ENCODE measurements around the gene NPAS2.

The NPAS2 gene

DNA sequence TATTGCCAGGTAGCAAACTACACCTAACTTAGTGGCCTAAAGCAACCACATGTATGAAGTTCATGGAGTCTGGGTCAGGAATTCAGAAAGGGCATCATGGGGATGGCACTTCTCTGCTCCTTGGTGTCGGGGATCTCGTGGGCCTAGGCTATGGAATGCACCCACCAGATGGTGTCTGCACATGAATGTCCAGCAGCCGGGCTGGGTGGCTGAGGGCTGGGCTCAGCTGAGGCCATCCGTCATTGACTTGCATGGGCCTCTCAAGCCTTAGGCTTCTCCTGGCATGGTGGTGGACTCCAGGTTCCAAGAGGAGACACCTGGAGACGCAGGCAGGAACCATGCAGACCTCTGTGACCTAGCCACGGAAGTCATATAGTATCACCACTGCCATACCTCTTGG lies 156.1 kb downstream of the NPAS2 start:
- no peak for DNase-seq

DNA sequence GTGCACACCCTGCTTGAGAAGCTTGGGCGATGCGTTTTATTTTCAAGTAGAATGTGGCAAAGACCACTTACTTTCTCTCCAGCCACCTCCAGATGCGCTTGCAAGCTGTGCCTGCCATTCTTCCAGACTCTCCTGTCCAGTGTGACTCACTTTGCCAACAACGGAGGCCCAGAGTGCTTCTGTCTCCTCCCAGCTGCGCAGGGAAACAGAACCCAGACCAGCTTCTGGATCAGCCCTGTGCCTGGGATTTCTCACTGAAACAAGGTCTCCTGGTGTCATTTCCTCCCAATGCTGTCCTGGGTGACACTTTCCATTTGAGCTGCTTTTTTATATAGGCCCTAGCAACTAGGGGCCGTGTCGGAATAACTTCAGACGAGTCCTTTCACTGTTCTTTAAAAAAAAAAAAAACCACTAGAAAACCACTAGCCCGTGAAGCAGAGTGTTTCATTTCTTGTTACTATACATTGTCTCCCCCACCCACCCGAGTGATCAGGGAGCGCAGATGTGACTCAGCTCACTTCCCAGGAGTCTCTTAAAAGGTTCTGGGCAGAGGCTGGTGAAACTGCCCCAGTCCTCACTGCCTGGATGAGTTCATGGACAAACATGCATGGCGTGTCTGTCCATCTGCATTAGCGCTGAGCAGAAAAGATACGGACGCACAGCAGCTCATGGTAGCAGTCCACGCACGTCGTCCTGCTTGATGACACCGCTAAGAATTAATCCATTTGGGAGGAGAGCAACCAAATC lies 156.9 kb downstream of the NPAS2 start:
- no peak for DNase-seq

DNA sequence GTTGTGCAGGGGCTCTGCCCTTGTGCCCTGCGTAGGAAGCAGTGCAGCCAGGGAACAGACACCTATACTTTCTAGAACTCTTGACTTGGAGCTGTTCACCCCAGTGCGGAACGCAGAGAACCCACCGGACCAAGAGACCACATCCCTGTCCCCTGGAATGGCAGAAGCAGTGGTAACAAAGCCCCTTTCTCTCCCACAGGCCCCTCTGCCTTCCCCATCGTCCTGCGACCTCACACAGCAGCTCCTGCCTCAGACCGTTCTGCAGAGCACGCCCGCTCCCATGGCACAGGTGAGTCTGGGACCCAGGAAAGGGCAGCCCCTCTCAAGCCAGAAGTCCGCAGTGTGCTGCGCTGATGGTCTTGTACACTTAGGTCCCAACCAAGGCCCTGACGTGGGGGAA lies 157.6 kb downstream of the NPAS2 start:
- DNase-seq = no peak

DNA sequence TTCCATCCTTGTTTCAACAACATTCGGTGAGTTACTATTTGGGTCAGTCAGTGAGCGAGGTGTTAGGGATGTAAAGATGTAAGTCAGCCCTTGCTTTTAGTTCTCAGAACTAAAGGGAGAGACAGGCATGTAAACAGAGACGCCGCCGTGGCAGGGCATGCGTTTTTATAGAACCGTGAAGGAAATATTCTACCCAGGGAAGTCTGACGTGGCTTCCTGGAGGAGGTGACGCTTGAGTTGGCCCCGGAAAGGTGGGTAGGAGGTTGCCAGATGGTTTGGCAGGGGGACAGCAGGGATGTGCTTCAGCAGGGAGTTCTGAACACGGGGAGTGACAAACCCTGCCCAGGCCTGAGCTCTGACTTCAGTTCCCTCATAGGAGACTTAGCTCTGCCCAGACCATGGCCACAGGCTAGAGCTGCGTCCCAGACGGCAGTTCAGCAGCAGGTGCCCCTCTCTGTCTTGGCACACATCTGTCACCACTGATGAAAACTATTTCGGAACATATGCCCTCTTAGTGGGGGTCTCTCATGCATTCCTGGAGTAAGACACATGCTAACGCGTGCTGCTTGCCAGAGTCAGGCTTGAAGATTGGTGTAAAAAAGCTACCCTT lies 158.7 kb downstream of the NPAS2 start:
- no peak for DNase-seq

DNA sequence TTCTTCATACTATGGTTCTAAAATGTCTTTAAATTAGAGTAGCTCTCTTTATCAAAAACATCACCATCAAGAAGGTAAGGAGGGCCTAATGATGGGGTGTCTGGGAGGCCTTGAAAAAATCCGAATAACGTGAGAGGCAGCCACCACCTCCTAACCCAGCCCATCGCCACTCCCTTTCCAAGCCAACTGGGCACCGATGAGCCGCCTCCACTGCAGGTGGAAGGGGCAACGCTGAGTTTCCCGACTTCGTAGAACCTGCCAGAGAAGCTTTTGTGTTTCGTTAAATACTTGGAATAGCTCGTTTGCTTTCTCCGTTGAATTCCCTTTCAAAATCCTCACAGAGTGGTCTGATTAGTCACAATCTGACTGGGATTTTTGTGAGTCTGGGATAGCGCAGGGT lies 160.1 kb downstream of the NPAS2 start:
- no peak for DNase-seq

DNA sequence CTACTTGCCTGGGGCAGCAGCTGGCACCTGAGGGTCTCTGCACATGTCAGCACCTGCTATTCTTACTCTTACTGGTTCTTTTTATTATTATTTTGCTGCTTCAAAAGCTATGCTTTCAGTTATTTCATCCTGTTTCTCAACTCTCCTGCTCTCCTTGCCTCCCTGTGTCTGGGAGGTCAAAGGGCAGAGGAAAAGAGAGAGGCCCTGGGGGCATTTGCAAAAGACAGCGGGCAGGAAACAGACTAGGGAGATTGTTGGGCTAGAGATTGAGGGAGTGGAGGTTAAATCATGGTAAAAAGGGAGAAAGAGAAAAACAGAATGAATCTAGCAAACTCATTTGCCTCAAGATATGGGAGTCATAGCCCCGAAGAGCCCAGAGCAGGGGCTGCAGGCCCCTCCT lies 161.1 kb downstream of the NPAS2 start:
- no peak for DNase-seq

DNA sequence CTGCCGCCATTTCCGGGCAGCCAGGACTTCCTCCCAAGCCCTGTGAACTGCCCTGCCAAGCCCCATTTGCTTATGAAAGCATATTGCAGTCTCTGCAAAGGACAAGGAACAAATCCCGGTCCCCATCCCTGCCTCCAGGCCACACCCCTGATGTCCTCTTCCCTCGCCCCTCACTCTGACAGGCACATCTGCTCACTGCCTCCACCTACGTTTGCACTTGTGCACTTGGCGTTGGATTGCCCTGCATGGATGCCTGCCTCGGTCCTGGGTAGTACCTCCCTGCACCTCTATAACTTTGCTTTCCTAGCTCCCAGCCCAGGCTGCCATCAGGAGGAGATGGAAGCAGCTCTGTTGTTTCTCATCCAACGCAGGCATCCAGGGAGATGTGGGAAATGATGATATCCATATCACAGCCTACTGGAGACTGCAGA lies 162.5 kb downstream of the NPAS2 start:
- no peak for DNase-seq

DNA sequence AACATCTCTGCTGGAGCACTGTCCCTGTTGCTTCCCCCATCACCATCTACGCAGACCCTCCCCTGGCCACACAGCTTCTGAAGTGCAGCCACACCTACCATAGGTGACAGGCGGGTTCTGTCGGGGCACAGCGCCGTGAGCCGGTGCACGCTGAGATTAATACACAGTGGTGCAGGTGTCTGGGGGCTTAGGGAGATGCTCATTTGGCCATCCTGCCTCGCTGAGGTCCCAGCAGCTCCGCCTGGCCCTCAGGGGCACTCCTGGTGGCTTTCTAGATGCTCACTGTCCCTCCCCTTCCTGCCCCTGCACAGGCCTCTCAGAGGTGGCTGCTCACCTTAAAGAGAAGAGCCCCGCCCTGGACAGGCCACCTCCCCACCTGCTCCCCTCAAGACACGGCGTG lies 163.3 kb downstream of the NPAS2 start:
- DNase-seq = no peak

DNA sequence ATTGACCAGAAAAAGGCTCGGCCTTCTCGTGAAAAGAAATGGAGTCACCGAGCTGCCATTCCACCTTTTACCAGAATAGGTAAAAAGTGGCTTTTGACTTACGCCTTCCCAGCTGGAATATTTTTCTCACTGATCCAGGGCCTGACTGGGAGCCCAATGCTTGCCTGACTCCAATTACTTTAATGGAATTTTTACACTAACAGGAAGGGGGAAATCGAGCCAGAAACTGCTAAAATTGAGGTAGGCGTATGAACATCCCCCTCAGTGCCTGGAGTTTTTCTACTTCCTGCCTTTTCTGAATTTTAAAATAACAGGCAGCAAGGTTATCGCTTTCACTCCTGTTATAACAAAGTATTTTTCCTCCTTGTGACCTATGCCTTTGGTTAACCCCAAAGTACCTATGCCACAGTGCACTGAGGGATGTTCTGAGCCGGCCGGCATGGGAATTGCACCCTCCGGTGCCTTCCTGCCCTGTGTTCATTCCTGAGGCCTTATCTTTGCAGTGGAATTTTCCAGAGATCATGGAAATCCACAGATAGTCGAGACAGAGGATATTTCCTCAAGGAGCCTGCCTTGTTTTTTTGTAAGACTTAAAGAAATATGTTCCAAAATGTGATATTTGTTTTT lies 163.9 kb downstream of the NPAS2 start:
- DNase-seq = no peak

DNA sequence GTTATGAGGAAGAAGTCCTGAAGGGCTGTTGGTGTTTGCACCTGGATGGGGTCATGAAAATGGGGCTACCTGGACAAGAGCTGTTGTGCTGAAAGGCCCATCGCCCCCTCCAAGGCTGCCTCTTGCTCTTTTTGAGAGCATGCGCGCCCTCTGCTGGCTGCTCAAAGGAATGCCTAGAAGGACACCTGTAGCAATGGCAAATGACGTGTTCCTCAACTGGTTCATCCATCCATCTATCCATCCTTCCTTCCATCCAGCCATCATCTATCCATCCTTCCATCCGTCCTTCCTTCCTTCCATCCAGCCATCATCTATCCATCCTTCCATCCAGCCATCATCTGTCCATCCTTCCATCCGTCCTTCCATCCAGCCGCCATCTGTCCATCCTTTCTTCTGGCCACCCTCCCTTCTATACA lies 165.0 kb downstream of the NPAS2 start:
- peak; percentile 53 for DNase-seq

DNA sequence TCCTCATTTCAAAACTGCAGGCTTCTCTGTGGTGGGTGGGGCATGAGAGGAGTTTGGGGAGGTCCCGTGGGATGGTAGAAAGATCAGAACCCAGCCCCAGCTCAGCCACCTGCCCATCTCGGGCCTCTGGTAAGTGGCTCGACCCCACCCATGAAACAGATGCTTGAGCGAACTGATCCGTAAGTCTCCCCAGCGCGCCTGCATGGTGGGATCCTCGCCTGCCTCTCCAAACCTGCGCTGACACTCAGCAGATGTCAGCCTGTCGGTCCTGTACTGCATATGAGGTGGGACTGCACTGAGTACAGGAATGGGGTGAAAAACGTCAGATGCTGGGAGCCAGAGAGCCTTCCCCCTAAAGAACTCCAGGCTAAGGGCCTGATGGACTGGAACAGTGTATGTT lies 166.2 kb downstream of the NPAS2 start:
- no peak for DNase-seq

DNA sequence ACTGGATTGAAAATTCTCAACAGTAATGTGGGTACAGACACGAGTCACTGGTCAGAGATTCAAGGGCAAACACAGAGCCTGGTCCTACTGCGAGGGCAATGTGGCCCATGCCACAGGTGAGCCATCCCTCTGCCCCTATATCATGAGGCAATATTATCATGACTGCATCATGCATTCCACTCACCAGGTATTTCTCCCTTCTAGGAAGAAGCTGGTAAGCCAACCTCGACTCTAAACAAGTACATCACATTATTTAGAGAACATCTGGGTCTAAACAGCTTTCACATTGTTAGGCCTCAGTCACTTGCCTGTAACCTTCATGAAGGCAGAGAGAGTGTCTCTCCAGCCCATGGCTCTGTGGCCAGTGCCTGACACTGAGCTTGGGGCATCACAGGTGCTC lies 167.6 kb downstream of the NPAS2 start:
- DNase-seq = no peak

DNA sequence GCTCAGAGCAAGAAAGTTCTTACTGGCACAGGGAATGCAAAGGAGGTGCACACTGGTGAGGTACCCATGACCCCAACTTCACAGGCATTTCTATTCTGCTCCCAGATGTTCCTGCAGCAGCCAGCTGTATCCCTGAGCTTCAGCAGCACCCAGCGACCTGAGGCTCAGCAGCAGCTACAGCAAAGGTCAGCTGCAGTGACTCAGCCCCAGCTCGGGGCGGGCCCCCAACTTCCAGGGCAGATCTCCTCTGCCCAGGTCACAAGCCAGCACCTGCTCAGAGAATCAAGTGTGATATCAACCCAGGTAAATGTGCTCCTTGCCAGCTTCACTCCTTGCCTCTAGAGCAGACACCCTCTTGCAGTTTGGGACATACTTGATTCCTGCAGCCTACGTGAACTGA lies 168.0 kb downstream of the NPAS2 start:
- no peak for DNase-seq

DNA sequence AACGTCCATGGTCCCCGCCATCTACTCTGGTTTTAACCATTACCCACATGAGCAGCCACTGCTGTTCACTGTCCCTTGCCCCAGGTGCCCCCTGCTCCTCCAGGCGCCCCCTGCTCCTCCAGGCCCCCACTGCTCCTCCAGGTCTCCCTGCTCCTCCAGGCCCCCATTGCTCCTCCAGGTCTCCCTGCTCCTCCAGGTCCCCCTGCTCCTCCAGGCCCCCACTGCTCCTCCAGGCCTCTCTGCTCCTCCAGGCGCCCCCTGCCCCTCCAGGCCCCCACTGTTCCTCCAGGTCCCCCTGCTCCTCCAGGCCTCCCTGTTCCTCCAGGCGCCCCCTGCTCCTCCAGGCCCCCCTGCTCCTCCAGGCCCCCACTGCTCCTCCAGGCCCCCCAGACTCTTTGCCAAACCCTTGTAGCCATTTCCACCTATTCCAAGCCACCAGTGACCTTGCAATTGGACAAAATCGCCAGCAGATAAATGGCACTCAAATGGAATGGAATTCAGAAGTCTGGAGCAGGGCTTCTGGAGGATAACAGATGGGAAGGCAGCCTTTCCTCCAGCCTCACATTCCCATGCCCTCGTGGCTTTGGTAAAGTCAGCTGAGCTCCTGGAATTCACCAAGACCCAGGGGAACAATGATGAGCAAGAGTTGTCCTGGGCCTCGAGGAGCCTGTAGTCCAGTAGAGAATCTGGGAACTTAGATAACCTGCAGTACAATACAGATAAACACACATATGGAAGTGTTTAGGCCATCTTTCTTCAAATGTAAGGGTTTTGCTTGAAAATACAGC lies 168.9 kb downstream of the NPAS2 start:
- DNase-seq = no peak

DNA sequence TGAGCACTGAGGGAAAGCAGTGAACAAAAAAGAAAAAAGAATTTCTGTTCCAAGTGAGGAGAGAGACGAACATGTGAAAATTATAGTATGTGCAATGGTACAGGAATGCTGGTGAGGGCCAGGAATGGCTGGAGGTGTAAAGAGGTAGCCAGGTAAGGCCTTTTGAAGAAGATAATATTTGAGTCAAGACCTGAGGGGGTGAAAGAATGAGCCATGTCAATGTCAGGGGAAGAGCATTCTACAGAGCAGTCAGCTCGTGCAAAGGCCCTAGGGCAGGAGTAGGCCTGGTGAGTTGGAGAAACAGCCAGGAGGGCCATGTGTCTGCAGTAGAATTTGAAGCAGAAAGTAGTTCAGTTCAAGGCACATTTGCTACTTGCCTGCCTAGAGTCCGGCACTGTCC lies 169.7 kb downstream of the NPAS2 start:
- no peak for DNase-seq

DNA sequence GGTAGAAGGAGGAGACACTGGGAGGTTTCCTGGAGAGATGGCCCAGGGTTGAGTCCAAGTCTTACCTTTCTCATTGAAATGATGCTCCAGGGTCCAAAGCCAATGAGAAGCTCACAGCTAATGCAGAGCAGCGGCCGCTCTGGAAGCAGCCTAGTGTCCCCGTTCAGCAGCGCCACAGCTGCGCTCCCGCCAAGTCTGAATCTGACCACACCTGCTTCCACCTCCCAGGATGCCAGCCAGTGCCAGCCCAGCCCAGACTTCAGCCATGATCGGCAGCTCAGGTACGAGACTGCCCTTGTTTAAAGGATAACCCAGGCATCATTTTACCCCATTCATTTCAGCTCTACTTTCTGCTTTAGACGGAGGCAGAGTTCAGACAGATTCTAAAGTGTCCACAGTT lies 170.2 kb downstream of the NPAS2 start:
- no peak for DNase-seq

DNA sequence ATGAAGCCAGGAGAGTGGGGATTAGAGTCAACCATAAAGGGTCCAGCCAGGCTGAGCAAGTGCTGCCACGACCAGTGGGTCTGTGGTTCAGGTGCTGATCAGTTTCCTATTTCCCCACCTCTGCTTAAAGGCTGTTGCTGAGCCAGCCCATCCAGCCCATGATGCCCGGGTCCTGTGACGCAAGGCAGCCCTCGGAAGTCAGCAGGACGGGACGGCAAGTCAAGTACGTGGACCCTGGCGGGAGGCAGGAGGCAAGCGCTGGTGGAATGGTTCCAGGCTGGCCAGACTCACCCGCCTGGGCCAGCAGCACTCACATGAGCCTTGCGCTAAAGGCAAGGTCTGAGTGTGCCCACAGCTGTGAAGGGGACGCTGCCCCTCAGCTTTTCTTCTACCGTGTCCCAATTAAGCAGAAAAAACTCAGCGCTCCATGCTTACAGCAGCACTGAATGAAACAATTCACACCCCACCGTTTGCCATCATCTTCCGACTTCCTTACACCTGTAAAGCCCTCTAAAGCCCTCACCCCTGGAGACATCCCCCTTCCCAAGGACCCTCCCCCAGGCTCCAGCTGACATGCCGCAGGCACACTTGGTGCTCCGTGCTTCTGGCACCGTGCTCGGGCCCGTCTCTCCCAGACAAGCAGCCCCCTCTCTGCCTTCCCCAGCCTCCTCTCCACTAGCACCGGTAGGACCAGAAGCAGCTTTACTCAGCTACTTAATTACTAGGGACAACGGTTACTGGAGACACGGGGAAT lies 170.9 kb downstream of the NPAS2 start:
- DNase-seq = no peak

DNA sequence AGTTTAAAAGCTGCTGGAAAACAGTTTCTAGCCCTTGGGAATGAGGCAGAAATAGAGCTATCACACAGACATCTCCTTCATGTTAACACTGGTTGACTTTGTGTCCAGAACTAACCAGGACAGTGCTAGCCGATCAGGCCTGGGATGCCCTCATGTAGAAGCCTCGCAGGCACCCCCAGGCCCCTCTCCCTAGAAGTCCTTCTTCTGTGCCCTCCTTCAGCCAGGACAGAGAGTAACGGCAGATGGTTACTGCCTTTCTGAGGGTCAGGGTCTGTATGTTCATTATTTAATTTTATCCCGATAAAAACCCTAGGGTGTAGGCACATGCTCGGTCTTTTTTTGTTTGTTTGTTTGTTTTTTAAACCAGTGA lies 171.4 kb downstream of the NPAS2 start:
- DNase-seq = no peak

DNA sequence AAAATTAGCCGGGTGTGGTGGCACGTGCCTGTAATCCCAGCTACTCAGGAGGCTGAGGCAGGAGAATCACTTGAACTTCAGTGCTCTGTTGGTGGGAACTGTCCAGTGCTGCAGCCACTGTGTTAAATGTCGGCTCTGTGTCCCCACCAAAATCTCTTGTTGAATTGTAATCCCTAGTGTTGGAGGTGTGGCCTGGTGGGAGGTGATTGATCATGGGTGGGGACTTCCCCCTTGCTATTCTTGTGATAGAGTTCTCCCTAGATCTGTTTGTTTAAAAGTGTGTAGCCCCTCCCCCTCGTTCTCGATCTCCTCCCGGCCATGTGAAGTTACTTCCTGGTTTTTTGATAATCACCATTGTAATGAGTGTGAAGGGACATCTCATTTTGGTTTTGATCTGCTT lies 172.3 kb downstream of the NPAS2 start:
- DNase-seq = no peak

DNA sequence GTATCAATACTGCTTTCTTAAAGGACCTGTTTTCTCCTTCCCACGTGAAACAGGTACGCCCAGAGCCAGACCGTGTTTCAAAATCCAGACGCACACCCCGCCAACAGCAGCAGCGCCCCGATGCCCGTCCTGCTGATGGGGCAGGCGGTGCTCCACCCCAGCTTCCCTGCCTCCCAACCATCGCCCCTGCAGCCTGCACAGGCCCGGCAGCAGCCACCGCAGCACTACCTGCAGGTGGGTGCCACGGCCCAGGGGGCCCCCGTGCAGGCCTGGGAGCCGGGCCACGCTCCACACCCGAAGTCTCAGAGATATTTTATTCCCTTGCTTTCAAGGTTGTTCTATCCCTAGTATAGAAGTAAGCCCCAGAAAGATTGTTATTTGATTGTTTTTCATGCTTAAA lies 173.4 kb downstream of the NPAS2 start:
- DNase-seq = no peak

DNA sequence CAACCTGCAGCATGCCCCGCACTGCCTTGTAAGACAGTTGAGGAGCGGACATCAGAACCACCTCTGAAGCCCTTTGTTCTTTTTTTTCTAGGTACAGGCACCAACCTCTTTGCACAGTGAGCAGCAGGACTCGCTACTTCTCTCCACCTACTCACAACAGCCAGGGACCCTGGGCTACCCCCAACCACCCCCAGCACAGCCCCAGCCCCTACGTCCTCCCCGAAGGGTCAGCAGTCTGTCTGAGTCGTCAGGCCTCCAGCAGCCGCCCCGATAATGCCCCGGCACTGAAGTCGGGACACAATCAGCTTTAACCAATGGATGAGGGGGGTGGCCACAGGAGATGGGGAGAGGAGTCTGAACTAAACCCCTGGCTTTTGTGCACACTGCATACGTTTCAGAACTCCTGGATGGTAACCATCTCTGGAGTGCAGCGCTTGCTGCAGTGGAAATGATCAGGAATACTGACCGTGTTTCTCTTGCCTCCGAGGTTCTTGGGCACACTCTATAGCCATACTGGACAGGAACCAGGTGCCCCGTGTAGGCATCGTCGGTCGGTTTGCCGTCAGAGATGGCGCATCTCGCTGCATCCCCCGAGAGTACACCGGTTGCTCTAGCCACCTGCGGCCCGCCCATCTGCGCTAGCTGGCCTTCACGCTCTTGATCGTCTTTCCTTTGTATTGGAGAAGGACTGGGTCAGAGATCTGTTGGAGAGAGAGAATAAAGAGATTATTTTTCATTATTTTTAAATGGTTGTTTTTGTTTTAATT lies 175.6 kb downstream of the NPAS2 start:
- DNase-seq = no peak
